Sciatic nerve (tissue), 2 donors: ENCODE data around the gene TAS2R4. TPM values are rescaled to one million over a fixed set of nuclear protein-coding genes. Genes with fewer than 3 reads are reported as not detected.
"Not testable (repeated sequence)": the region's sequence is repeated elsewhere in the genome, so short reads cannot be mapped to it uniquely, and the experiment has no call there.

Experiments used
- ATAC-seq: fragments of 200-7000 bp; cut with Tn5 transposase; one replicate; pipeline ENCODE4 v1.9.1; 2020; ENCODE audit warnings: mild to moderate bottlenecking, moderate library complexity
- DNase-seq: peaks from one replicate; pipeline ENCODE4 v3.0.0-alpha.2; 2020; ENCODE audit warnings: low spot score
- intact Hi-C: fragments of 100-400 bp; cut with DNase I; formaldehyde crosslinking; loops from one replicate; pipeline ENCODE4 v1.14.2; 2022
- total RNA-seq: library from RNA; stranded (reverse); fragmentation: NEBNext Ultra II Directional; extraction: Animal tissue kit (Norgen Biotek cat#: 25700); gene quantifications from one replicate; pipeline ENCODE4 v1.2.1, GENCODE V29; 2021
- donor health status: DM: no; HTN: no; CAD: no.
- donor health status: DM: no; HTN: no; CAD: no.

TAS2R4 gene
- total RNA-seq, 1 donor from 2014 or later: 5.1 TPM

GRCh38 chr7:141792526-141792925 is 16.1 kb downstream of the TAS2R4 start:
- ATAC-seq (no peak), DNase-seq (no peak)
- intact Hi-C loops: no loop called here

DNA sequence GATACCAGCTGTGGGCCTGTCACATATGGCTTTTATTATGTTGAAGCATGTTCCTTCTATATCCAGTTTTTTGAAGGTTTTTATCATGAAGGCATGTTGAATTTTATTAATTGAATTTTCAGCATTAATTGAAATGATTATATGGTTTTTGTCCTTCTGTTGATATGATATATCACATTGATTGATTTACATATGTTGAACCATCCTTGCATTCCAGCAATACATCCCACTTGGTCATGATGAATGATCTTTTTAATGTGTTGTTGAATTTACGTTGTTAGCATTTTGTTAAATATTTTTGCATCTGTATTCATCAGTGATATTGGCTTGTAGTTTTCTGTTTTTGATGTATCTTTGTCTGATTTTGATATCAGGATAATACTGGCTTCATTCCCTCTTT is 43.6 kb downstream of the TAS2R4 start:
- no peak for DNase-seq
- no peak for ATAC-seq
- intact Hi-C loops: no loop called here

GRCh38 chr7:141822432-141822831 is 46.0 kb downstream of the TAS2R4 start:
- intact Hi-C loops, DNase-seq, ATAC-seq: not testable (repeated sequence)

Other genes starting within 250 kb of the TAS2R4 start
- 24.8 TPM for gene AGK, start 225.3 kb upstream of the TAS2R4 start, total RNA-seq
- gene DENND11, start 74.5 kb upstream of the TAS2R4 start, total RNA-seq: 26.6 TPM
- gene WEE2, start 68.3 kb upstream of the TAS2R4 start, total RNA-seq: not detected
- 71.8 TPM for gene SSBP1, start 38.3 kb upstream of the TAS2R4 start, total RNA-seq
- gene TAS2R3, start 12.6 kb upstream of the TAS2R4 start, total RNA-seq: 6.1 TPM
- 6.2 TPM for gene TAS2R5, start 13.5 kb downstream of the TAS2R4 start, total RNA-seq
- not detected for gene PRSS37, start 64.8 kb downstream of the TAS2R4 start, total RNA-seq
- 0.40 TPM for gene OR9A4, start 139.7 kb downstream of the TAS2R4 start, total RNA-seq
- 21.0 TPM for gene CLEC5A, start 170.3 kb downstream of the TAS2R4 start, total RNA-seq
- gene TAS2R38, start 197.1 kb downstream of the TAS2R4 start, total RNA-seq: not detected
- 5.7 TPM for gene MGAM, start 219.2 kb downstream of the TAS2R4 start, total RNA-seq